RCC 7860 (cell line): ENCODE measurements around the gene ACVR1.

ENCODE experiments used
- DNase-seq: peaks from one replicate; pipeline ENCODE4 v3.0.0-alpha.2; 2015; ENCODE audit warnings: low spot score
- FAIRE-seq: peaks from 2 replicates; lab custom pipeline; 2012; peaks lifted over from hg19 to GRCh38; lab: Jason Lieb, UNC

ACVR1 gene

DNA sequence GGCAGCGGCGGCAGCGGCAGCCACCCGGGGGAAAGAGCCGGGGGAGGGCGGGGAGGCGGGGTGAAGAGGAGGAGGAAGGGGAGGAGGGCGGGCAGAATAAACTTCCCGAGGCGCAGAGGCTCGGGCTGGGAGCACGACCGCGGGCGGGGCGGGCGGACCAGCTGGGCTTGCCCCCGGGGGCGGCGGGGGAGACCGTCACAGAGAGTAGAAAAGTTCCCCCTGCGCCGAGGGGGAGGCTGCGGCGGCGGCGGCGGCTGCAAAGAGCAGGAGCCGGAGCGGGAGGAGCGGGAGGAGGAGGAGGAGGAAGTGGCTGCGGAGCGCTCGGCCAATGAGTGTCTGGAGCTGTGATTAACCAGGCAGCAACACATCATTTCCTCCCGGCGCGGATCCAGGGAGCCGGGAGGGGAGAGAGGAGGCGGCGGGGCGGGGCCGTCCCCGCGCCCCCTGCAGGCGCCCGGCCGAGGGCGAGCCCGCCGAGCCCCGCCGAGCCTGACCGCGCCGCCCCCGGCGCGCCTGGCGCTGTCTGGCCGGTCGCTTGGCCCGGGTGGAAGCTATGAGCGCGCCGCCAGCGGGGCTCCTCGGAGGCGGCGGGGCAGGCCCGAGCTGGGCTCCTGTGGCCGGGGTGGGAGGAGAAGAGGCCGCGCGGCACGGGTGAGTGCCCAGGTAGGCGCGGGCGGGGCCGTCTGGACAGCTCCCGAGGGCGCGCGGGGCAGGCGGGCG, at the start of gene ACVR1:
Gene ACVR1, minus strand, starts transcription at position 265 of the 720 bp plus-strand sequence. CDS start 76,837 bp downstream, outside the sequence.
- DNase-seq (peak; percentile 90), FAIRE-seq (no peak)

DNA sequence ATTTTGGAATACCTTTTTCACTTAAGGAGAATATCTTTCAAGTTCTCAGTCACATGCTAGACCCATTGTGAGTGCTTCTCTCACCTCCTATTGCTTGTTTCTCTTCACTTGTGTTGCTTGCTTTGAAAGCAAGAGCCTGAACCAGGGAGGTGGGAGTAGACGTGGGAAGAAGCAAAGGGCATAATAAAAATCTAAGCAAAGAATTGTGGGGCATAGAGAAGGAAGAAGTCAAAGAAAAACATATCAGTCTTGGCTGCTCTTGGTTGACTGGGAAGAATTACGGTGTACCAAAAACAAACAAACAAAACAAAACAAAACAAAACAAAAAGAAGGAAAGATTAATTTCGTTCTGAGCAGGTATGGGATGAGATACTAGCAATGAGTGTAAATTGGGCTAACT, 48.9 kb upstream of the ACVR1 start:
- FAIRE-seq (no peak), DNase-seq (no peak)

GRCh38 chr2:157923598-157924217, 47.6 kb upstream of the ACVR1 start:
- DNase-seq (no peak), FAIRE-seq (no peak)

- DNase-seq: no peak
- FAIRE-seq: no peak
Measured at GRCh38 chr2:157922815-157923214, 46.7 kb upstream of the ACVR1 start.

GRCh38 chr2:157922336-157922735, 46.2 kb upstream of the ACVR1 start:
- FAIRE-seq (no peak), DNase-seq (no peak)

GRCh38 chr2:157920736-157921135, 44.6 kb upstream of the ACVR1 start:
- DNase-seq: no peak
- no peak for FAIRE-seq

DNA sequence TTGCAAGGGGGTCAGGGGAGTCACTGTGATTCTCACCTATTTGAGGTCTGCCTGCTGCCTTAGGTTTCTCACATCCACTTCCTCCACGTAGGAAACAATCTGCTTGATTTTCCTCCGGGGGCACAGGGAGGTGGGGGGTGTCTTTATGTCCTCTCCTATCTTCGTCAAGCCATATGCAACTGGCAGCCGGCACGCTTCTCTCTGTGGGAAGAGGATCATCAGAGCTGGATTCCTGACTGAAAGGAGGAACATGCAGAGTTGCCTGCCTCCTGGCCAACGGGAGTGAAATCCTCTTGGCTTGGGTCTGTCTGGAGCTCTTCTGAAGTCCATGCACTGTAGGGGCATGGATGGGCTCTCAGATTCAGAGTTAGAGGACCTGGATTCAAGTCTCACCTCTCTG, 43.1 kb upstream of the ACVR1 start:
- FAIRE-seq: no peak
- no peak for DNase-seq

DNA sequence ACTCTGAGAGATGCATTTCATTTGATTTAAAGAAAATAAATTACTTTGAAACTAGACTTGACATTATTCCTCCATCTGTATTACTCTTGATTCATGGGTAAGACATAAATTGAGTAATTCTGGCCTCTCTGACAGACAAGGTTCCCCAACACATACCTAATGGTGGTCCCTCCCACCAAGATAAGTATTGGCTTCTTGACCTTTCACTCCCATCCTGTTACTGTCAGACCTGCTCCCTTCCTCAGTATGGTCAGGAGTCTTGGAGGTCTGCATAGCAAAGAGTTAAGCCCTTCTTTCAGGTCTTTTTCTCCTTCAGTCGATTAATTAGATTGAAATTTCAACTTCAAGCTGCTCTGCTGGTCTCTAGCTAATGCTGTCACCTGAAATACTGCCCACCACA, 42.2 kb upstream of the ACVR1 start:
- FAIRE-seq (no peak), DNase-seq (no peak)

DNA sequence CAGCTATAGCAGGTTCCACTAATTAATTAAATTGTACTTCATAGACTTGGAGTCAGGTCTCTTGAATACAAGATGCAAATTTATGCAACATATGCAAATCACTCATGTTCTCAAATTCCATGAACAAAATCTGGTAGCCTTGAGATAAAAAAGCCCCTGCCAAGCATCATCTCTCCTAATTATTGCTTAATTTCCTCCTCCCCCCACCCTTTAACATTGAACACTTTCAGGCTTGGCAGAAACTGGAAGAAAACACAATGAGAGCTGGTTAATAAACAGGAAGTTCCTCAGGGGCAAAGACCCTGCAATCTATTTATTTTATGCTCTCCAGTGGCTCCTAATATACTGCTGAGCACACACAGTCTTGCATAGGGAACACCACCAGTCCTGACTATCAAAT, 35.6 kb upstream of the ACVR1 start:
- no peak for DNase-seq
- no peak for FAIRE-seq

GRCh38 chr2:157911246-157911645, 35.1 kb upstream of the ACVR1 start:
- FAIRE-seq (no peak), DNase-seq (no peak)

- FAIRE-seq (no peak), DNase-seq (no peak)
Measured at GRCh38 chr2:157905092-157905491, 29.0 kb upstream of the ACVR1 start.

GRCh38 chr2:157903626-157904025, 27.5 kb upstream of the ACVR1 start:
- no peak for FAIRE-seq
- no peak for DNase-seq

GRCh38 chr2:157903151-157903550, 27.0 kb upstream of the ACVR1 start:
- no peak for DNase-seq
- no peak for FAIRE-seq

DNA sequence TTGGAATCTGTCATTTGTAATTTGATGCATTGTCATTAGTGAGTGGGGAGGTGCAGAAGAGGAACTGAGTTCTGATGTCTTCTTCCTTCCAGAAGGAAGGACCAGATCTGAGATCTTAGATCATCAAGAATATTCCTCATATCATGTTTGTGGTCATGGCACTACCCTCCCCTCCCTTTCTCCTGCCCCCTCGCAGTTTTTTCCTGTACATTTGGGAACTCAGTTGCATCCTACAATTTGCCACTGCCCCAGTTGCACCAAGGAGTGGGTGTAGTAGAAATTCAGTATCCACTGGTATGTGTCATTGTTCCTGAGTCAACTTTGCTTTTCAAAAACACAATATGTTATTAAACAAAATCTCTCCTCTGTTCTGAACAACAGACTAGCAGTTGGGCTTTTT, 26.6 kb upstream of the ACVR1 start:
- no peak for FAIRE-seq

DNA sequence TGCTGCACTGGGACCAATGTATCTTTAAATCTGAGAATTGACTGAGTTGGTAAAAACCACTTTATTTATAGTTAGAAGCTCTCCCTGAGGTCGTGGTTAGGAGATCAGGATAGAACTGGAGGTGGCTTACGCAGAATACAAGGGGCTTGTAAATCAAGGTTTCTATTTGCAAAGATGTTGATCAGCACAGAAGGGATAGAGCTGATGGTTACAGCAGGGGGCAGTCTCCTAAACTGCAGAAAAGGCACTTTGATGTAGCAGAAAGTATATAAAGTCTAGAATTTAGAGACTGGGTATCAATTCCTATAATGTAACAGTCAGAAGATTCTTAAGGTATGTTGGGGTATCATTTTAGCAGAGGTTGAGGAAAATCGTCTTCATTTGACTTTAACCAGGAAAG, 25.2 kb upstream of the ACVR1 start:
- DNase-seq (no peak), FAIRE-seq (no peak)

More for the DNA sequence above, 26.6 kb upstream of the ACVR1 start:
- no peak for DNase-seq

DNA sequence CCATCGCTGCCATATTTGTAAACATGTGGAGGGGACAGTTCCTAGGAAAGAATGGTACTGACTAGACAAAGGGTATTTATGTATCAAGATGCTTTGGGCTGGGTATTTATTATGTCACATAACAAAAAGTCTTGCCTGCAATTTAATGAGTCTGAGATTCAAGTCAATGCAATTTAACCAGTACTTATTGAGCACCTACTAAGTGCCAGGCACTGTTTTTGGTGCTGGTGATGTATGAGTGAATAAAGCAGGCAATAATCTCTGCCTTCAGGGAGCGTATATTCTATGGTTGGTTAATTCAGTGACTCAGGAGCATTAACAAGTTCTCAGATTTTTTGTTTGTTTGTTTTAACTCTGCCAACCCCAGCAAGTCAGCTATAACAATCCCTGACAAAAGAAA, 24.6 kb upstream of the ACVR1 start:
- DNase-seq (no peak), FAIRE-seq (no peak)

- no peak for DNase-seq
- no peak for FAIRE-seq
Measured at GRCh38 chr2:157900203-157900602, 24.1 kb upstream of the ACVR1 start.

DNA sequence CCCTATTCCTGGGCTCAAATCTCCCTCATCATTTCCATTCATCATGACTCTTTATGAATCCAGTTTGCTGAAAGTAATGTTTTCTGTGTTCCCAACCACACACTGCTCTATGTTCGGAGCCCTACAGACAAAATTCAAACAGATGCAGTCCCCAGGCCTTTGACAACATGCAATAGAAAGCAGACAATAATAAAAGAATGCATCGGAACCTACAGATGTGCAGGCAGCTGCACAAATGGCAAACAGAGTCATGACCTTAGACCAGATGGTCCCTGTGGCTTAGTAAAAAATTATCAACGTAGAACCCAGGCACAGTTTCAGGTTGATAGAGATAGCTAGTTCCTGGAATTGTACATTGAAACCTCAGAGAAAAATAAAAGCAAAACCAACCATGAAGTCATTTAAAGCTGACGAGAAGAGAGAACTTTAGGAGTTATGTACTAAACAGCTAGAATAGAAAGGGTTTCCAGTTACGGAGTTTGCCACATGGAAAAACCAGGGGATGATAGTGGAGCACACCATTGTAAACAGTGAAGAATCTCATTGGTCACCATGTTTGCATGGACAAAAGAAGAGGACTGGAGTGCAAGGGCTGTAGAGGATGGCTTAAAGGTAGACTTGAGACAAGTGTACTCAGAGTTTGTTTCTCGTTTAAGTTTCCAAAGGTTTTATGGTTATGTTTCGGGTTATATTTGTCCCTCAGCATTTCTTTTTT, 23.2 kb upstream of the ACVR1 start:
- DNase-seq: no peak
- FAIRE-seq: no peak

GRCh38 chr2:157898591-157898996, 22.5 kb upstream of the ACVR1 start:
- DNase-seq (peak; percentile 50), FAIRE-seq (peak; percentile 60)

DNA sequence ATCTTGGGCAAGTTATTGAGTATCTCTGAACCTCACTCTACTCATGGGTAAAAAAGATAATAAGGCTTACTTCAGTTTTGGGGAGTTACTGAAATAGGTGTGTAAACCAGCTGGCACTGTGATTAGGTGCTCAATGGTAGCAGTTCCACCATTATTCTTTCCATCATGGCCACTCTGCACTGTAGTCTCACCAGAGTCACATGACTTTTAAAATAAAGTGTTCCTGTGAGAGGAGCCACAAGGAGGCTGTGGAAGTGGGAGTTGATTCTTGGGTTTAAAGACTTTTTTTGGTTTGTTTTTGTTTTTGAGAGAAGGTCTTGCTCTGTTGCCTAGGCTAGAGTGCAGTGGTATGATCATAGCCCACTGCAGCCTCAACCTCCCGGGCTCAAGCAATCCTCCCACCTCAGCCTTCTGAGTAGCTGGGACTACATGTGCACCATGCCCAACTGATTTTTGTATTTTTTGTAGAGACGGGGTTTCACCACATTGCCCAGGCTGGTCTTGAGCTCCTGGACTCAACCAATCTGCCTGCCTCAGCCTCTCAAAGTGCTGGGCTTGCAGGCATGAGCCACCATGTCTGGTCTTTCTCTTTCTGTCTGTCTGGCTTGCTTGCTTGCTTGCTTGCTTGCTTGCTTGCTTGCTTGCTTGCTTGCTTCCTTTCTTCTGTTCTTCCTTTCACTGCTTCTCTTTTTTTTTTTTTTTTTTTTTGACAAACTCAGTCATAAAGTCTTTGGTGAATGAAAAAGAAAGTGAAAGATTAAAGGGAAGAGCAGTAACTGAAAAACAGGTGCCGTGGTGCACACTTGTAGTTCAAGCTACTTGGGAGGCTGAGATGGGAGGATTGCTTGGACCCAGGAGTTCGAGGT, 21.2 kb upstream of the ACVR1 start:
- FAIRE-seq (no peak), DNase-seq (no peak)

DNA sequence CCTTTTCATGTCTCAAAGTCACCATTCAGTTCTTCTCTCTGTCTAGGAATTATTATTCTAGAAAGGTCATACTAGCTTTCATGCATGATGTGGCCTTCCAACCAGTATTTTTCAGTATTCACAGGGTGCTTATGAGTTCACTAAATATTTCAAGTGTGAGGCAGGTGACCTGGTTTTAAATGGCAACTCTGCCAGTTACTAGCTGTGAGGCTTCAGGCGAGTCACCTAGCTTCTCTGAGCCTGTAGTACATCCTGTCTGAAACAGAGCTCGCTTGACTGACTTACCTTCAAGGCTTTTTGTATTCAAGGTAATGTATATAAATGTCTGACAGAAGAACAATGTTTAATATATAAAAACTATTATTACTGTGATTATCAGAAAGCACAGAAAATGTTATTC, 19.4 kb upstream of the ACVR1 start:
- DNase-seq: peak; percentile 43
- FAIRE-seq: peak; percentile 70
